Mononuclear cell (primary cell): ENCODE results near the gene ADAMTS2. TPM values are rescaled to one million over a fixed set of nuclear protein-coding genes. Genes with fewer than 3 reads are reported as not detected.

Source experiments
- H3K27me3 ChIP-seq: 2 replicates; pipeline ENCODE4 v1.6.0; 2011; ENCODE audit warnings: low read length, control low read depth; ENCODE audit not compliant: insufficient read depth
- H3K4me1 ChIP-seq: 2 replicates; pipeline ENCODE4 v1.5.1; 2011; ENCODE audit warnings: mild to moderate bottlenecking, low read length, control low read depth; ENCODE audit not compliant: insufficient read depth
- H3K4me3 ChIP-seq: 2 replicates; pipeline ENCODE4 v1.5.1; 2011; ENCODE audit warnings: mild to moderate bottlenecking, low read length, moderate library complexity
- H3K9me3 ChIP-seq: 2 replicates; pipeline ENCODE4 v1.5.1; 2011; ENCODE audit warnings: low read depth, mild to moderate bottlenecking, control low read depth, low read length
- total RNA-seq: library from RNA; depleted of rRNA; stranded (reverse); fragments of >200 nt; gene quantifications from one replicate; pipeline ENCODE4 v1.2.3, GENCODE V29; 2012

ADAMTS2 gene
- total RNA-seq, 1 donor, result 0.21 TPM

DNA sequence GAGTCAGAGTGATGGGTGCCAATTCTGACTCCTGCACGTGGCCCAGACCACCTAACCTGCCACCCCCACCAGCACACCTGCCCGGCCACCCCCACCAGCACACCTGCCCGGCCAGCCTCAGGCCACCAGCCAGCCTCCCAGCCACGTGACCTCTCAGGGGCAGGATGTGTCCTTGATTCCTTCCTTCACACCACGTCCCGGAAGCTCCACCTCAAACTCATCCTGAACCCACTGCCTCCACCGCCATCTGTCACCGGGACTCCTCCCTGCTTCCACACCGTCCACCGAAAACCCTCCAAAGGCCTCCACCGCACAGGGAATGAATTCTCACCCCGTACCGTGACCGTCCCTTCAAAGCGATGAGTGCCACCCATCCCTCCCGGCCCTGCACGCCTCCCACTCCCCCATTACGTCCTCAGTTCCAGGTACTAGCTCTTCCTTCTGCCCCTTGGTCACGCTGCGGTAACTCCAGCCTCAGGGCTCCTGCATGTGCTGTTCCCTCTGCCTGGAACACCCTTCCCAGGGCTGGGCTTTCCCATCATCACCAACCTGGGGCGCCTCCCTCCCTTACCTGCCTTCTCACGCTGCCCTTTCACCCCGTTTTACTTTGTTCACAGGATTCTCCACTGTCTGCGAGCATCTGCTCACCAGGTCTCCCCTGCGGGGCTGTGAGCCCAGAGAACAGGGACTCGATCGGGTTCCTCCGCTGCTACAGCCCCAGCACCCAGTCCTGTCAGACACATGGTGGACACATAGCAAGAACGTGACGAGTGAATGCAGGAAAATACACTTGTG is 82.9 kb downstream of the ADAMTS2 start:
- no peak overlapping the region for H3K4me3 ChIP-seq
- no peaks in the 10 kb centered on the region for H3K9me3 ChIP-seq
- no peaks in the 10 kb centered on the region for H3K27me3 ChIP-seq
- no peaks in the 10 kb centered on the region for H3K4me1 ChIP-seq

- Histone ChIP-seq H3K9me3 (no peaks in the 10 kb centered on the region), H3K4me1 (no peaks in the 10 kb centered on the region), H3K4me3 (no peak overlapping the region), H3K27me3 (no peaks in the 10 kb centered on the region)
These were observed 83.7 kb downstream of the ADAMTS2 start for GRCh38 chr5:179261301-179262125.

DNA sequence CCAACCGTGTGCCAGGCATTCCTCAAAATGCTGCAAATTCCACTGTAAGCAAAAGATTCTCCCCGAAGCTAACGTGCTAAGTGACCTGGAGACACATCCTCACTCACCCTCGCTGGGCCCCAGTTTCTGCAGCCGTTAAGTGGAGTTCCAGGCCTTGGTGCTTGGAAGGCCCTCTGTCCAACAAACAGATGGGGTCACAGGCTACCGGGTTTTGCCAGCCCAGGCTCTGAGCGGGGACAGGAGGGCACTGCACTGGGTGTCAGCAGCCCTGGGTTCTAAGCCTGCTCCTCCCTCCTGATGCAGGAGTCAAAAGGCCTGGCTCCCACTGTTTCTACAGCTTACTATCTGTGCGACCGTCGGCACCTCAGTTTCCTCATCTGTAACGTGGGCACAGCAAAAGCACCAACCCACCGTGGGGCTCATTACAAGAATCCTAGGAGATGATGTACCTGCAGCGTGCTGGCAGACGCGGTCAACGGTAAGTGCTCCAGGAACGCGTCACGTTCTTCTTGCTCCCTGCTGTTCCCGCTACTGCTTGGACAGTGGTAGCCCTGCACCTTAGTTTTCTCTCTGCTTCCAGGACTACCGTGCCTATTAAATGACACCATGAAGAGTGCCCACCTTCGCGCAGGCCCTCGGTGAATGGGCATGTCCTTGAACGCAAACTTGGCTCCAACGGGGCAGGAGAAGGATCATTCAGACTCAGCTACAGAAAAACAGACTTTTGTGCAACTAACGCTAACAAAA is 84.8 kb downstream of the ADAMTS2 start:
- H3K4me3 ChIP-seq, result no peak overlapping the region
- no peaks in the 10 kb centered on the region for H3K27me3 ChIP-seq
- H3K9me3 ChIP-seq, result no peaks in the 10 kb centered on the region
- H3K4me1 ChIP-seq, result no peaks in the 10 kb centered on the region

- H3K27me3 ChIP-seq, result no peaks in the 10 kb centered on the region
- no peaks in the 10 kb centered on the region for H3K9me3 ChIP-seq
- no peak overlapping the region for H3K4me3 ChIP-seq
- H3K4me1 ChIP-seq, result no peaks in the 10 kb centered on the region
These were observed 85.4 kb downstream of the ADAMTS2 start for GRCh38 chr5:179259731-179260323.

- Histone ChIP-seq H3K4me3 (no peak overlapping the region), H3K27me3 (no peaks in the 10 kb centered on the region), H3K9me3 (no peaks in the 10 kb centered on the region), H3K4me1 (no peaks in the 10 kb centered on the region)
These were observed 86.1 kb downstream of the ADAMTS2 start for GRCh38 chr5:179258922-179259730.

DNA sequence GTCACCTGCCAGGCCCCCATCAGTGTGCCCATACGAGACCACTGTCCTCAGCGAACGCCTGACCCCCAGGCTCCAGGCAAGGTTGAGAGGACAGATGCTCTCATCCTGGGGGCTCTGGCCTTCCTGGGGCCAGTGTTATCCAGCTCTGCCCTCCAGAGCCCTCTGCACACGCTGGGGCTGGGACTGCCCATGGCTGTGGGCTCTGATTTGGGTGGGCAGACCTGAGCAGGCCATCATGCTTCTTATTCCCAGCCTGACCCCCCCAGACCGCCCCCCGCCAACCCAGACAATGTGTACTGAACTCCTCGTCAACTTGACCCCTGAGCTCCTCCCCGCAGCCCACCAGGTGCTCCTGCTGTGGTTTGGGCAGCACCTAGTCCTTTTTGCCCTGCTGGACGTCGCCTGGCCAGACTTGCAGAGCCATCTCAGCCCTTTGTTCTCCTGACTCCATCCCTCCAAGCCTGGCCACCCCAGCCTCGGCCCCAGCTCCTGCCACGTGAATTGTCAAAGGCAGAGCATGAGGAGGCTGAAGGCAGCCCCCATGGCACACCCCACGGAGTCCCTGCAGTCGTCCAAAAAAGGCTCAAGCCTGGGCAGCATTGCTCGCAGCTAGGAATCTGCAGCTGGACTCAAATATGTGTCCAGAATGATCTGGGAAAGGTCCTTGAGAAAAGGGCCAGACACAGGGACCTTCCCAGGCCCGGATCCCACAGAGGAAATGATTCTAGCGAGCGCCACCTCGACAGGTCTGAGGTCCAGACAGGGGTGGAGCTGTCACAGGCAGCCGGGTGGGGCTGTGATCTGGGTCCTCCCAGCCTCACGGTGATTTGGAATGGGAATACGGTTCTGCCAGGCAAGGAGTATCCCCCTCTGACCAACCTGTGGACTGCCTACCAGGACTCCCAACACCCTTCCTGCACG is 87.0 kb downstream of the ADAMTS2 start:
- H3K27me3 ChIP-seq, result no peaks in the 10 kb centered on the region
- no peaks in the 10 kb centered on the region for H3K9me3 ChIP-seq
- no peaks in the 10 kb centered on the region for H3K4me1 ChIP-seq
- no peak overlapping the region for H3K4me3 ChIP-seq

DNA sequence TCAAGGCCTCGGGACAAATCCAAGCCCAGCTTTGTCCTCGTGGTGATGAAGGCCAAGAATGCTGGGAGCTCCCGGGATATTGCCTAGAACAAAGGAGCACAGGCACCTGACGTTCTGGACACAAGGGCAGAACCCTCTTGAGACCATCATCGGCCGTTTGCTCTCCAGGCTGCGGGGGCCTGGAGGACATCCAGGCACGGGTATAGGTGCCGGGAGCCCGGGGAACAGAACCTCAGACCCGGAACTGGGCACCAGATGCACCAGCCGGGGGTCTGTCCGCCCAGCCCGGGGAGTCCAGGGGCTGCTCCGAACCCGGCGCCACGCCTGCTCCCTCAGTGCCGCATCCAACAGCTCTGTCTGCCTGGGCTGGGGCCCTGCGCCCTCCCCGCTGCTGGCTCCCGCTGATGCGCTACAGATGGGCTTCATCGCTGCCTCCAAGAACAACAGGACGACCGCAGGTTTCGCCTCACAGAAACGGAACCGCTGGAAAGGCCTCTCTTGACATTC is 88.0 kb downstream of the ADAMTS2 start:
- H3K27me3 ChIP-seq, result no peaks in the 10 kb centered on the region
- H3K4me3 ChIP-seq, result no peak overlapping the region
- H3K4me1 ChIP-seq, result no peaks in the 10 kb centered on the region
- H3K9me3 ChIP-seq, result no peaks in the 10 kb centered on the region

GRCh38 chr5:179256328-179257175 is 88.7 kb downstream of the ADAMTS2 start:
- Histone ChIP-seq H3K4me3 (no peak overlapping the region), H3K9me3 (no peaks in the 10 kb centered on the region)

DNA sequence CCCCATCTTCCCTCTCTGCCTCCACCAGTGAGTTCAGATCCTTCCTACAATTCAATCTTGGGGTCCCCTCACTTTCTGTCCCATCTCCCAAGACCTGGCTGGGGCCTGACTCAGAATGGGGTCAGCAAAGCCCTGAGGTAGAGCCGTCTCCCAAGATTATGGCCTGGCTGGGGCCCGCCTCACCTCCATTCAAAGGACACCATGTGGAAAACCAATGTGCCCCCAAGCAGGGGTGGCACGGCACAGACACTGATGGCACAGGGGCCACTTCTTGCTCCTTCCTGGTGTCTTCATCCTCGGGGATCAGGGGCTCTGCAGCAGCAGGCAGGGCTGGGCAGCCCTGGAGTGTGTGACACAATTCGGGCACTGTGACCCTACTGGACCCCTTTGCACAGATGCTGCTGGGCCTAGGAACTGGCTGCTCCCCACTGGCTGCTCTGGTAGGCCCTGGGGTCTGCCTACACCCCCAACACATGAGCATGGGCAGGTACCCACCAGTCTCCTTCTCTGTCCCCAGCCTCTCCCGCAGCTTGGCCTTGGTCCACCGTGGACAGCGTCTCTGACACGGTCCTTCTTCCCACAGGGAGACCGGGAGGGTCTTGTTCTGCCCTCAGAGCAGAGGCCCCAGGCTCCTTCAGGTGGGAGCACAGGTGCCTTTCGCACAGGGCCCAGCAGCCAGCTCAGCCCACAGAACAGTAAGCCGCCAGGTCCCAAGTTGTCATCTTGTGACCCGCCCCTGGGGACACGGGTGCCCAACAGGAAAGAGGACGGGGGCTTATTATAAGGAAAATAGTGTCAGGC is 89.5 kb downstream of the ADAMTS2 start:
- H3K4me1 ChIP-seq, result no peaks in the 10 kb centered on the region
- H3K9me3 ChIP-seq, result no peaks in the 10 kb centered on the region
- H3K4me3 ChIP-seq, result no peak overlapping the region
- H3K27me3 ChIP-seq, result no peaks in the 10 kb centered on the region

More at GRCh38 chr5:179256328-179257175, 88.7 kb downstream of the ADAMTS2 start:
- H3K4me1 ChIP-seq, result no peaks in the 10 kb centered on the region
- H3K27me3 ChIP-seq, result no peaks in the 10 kb centered on the region

GRCh38 chr5:179254638-179255271 is 90.5 kb downstream of the ADAMTS2 start:
- Histone ChIP-seq H3K4me1 (no peaks in the 10 kb centered on the region), H3K9me3 (no peaks in the 10 kb centered on the region), H3K4me3 (no peak overlapping the region), H3K27me3 (no peaks in the 10 kb centered on the region)

GRCh38 chr5:179253730-179254129 is 91.5 kb downstream of the ADAMTS2 start:
- Histone ChIP-seq H3K27me3 (no peaks in the 10 kb centered on the region), H3K9me3 (no peaks in the 10 kb centered on the region), H3K4me3 (no peak overlapping the region), H3K4me1 (no peaks in the 10 kb centered on the region)
